Retinal pigment epithelial cell (primary cell): ENCODE data around the gene OLFML2A.

Experiments
- DNase-seq: peaks from one replicate; pipeline ENCODE4 v3.0.0-alpha.2; 2010; ENCODE audit warnings: low read depth
- H3K4me3 ChIP-seq: 2 replicates; pipeline ENCODE4 v1.5.1; 2011; ENCODE audit warnings: mild to moderate bottlenecking, low read length, control low read depth, moderate library complexity
- TF ChIP-seq, protein P1 (sequence below): conservative IDR thresholded peaks from 2 replicates; pipeline ENCODE4 v1.5.1; 2011; ENCODE audit warnings: low read depth, low read length, control low read depth, inconsistent platforms

Gene OLFML2A

GRCh38 chr9:124792257-124793014 is 15.5 kb downstream of the OLFML2A start:
- TF ChIP-seq, protein P1, sequence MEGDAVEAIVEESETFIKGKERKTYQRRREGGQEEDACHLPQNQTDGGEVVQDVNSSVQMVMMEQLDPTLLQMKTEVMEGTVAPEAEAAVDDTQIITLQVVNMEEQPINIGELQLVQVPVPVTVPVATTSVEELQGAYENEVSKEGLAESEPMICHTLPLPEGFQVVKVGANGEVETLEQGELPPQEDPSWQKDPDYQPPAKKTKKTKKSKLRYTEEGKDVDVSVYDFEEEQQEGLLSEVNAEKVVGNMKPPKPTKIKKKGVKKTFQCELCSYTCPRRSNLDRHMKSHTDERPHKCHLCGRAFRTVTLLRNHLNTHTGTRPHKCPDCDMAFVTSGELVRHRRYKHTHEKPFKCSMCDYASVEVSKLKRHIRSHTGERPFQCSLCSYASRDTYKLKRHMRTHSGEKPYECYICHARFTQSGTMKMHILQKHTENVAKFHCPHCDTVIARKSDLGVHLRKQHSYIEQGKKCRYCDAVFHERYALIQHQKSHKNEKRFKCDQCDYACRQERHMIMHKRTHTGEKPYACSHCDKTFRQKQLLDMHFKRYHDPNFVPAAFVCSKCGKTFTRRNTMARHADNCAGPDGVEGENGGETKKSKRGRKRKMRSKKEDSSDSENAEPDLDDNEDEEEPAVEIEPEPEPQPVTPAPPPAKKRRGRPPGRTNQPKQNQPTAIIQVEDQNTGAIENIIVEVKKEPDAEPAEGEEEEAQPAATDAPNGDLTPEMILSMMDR = no peak

DNA sequence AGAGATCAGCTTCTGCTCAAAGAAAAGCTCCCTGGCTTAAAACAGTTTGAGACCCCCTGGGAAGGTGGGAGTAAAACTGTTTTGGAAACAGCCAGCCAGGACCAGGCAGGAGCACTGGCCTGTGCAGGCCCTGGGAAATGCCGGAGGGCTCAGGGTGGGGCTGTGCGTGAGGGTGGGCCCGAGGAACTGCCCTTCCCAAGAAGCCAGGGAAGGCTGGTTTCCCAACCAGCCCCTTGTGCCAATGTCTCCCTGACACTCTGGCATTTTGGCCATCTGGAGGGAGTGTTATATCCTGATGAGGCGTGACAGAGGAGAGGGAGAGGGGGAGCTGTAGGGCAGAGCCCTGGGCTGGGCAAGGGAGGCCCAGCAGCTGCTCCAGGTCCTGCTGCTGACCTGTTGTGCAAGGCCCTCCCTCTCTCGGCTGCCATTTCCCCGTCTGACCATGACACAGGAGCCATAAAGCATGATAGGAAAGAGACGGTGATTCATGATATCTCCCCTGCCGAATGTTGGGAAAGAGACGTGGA is 16.1 kb downstream of the OLFML2A start:
- no peak overlapping the region for H3K4me3 ChIP-seq
- DNase-seq = no peak
- TF ChIP-seq, protein P1 = no peak

More at GRCh38 chr9:124792257-124793014, 15.5 kb downstream of the OLFML2A start:
- no peak overlapping the region for H3K4me3 ChIP-seq
- DNase-seq = no peak

GRCh38 chr9:124794902-124795491 is 18.1 kb downstream of the OLFML2A start:
- DNase-seq = no peak
- no peak overlapping the region for H3K4me3 ChIP-seq
- TF ChIP-seq, protein P1 = peak; percentile 15

DNA sequence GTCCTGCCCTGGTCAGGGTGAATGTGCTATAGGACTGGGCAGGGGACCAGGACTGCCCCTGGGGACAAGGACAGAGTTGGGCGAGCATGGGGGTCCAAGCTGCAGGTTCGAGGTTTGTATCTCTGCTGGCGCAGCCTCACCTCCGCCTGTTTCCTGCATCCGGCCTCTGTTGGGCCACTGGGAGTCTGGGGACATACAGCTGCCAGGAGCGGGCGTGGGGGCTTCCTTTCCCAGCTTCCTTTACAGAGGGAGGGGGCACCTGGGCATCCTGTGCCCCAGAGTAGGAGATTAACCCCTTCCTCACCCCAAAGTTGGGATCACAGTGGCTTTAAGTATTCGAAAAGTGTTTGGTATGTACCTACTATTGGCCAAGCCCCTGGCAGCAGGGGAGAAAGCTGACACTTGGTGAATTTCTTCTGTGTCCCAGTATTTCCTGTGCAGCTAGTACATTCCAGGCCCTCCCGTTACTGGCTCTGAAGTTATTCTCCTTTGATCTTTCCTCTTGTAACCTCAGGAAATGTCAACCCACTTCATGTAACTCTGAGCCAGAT is 19.0 kb downstream of the OLFML2A start:
- H3K4me3 ChIP-seq = no peak overlapping the region
- TF ChIP-seq, protein P1 = no peak
- DNase-seq = no peak

DNA sequence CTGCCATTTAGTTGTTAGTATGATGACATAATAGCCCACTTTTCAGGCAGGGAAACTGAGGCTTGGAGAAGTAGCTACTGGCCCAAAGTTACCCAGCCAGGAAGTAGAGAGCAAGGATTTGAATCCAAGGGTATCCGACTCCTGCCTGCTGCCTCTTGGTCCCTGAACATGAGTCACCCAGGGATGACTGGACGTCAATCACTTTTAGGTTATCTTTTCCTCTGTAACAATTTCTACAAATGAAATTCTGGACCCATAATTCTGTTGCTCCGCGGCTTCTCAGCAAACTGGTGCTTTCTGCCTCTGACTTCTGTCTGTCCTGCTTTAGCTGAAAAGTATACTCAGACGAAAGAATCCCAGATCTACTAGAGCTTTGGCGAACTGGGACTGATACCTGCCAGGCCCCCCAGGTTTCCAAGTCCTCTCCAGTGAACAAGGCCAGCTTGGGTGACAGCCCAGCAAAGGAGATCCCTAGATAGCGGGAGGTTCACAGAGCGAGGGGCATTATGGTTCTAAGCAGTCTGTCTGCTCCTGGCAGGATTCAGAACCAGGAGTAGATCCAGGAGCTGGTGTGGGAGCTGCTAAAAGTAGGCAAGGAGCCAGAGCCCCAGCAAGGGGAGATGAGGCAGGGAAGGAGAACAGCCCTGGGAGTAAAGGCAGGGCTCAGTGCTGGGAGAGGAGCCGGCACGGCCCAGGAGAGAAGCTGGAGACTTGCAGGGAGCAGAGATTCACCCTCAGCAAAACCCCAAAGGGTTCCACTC is 20.6 kb downstream of the OLFML2A start:
- TF ChIP-seq, protein P1 = no peak
- H3K4me3 ChIP-seq = no peak overlapping the region
- DNase-seq = no peak

GRCh38 chr9:124799274-124800006 is 22.5 kb downstream of the OLFML2A start:
- H3K4me3 ChIP-seq = no peak overlapping the region
- no peak for DNase-seq
- TF ChIP-seq, protein P1 = no peak
